A673 (cell line): ENCODE data around the gene SNAI3. TPM values are rescaled to one million over a fixed set of nuclear protein-coding genes. Genes with fewer than 3 reads are reported as not detected.
A peak's percentile ranks its signal among the peaks of the same experiment; 100 is the strongest.

ENCODE experiments used
- BruUV-seq: library from RNA; stranded (reverse); fragments of 400-500 nt; replicated peaks from 2 replicates; lab custom pipeline; 2021; lab: Mats Ljungman, UMichigan
- CTCF ChIA-PET: fragments of 300-600 bp; sonication (Branson Sonifier 250); formaldehyde crosslinking; loops from one replicate; lab custom pipeline; 2022; ENCODE audit warnings: antibody characterized with exemption; lab: Charles Lee
- POLR2A ChIA-PET: fragments of 300-600 bp; sonication (Branson Sonifier 250); formaldehyde crosslinking; loops from one replicate; lab custom pipeline; 2022; ENCODE audit warnings: antibody characterized with exemption; ENCODE audit not compliant: low non-redundant PET; lab: Charles Lee
- DNase-seq: peaks from one replicate; pipeline ENCODE4 v3.0.0-alpha.2; 2015; ENCODE audit warnings: low spot score
- H3K27ac ChIP-seq: fragments of 200-600 bp; sonication (generic); 2 replicates; pipeline ENCODE4 v1.5.1; 2016; ENCODE audit warnings: mixed run types, low read depth, mild to moderate bottlenecking, mixed read lengths, antibody characterized with exemption, low read length; ENCODE audit not compliant: poor library complexity, severe bottlenecking
- H3K27me3 ChIP-seq: fragments of 200-600 bp; sonication (generic); replicated peaks from 2 replicates; pipeline ENCODE4 v1.6.1; 2017; ENCODE audit warnings: mixed run types, low read depth, mild to moderate bottlenecking, mixed read lengths, antibody characterized with exemption, low read length; ENCODE audit not compliant: insufficient read depth, poor library complexity
- H3K36me3 ChIP-seq: fragments of 200-600 bp; sonication (generic); 2 replicates; pipeline ENCODE4 v1.6.1; 2016; ENCODE audit warnings: mixed run types, mild to moderate bottlenecking, mixed read lengths, antibody characterized with exemption, low read length; ENCODE audit not compliant: insufficient read depth, poor library complexity, severe bottlenecking
- H3K4me1 ChIP-seq: fragments of 200-600 bp; sonication (generic); 2 replicates; pipeline ENCODE4 v1.6.1; 2017; ENCODE audit warnings: mixed run types, mild to moderate bottlenecking, mixed read lengths, antibody characterized with exemption, low read length; ENCODE audit not compliant: insufficient read depth, poor library complexity, severe bottlenecking
- H3K4me3 ChIP-seq: fragments of 200-600 bp; sonication (generic); 2 replicates; pipeline ENCODE4 v1.5.1; 2016; ENCODE audit warnings: low read depth, mixed run types, mild to moderate bottlenecking, mixed read lengths, low read length; ENCODE audit not compliant: poor library complexity, severe bottlenecking
- H3K9me3 ChIP-seq: fragments of 200-600 bp; sonication (generic); 2 replicates; pipeline ENCODE4 v1.6.1; 2016; ENCODE audit warnings: mixed run types, low read depth, mild to moderate bottlenecking, mixed read lengths, antibody characterized with exemption, low read length; ENCODE audit not compliant: poor library complexity, severe bottlenecking
- EZH2 ChIP-seq: fragments of 200-600 bp; sonication (generic); IDR thresholded peaks from 2 replicates; pipeline ENCODE4 v1.6.1; 2017; ENCODE audit warnings: borderline replicate concordance, low read depth, mild to moderate bottlenecking, mixed read lengths, antibody characterized with exemption, low read length; ENCODE audit not compliant: poor library complexity, severe bottlenecking
- intact Hi-C: fragments of 100-400 bp; cut with micrococcal nuclease; formaldehyde crosslinking; loops from one replicate; pipeline ENCODE4 v1.10.0; 2022; ENCODE audit not compliant: unreplicated experiment
- total RNA-seq: library from RNA; stranded (reverse); gene quantifications from 2 replicates; pipeline ENCODE4 v1.2.3, GENCODE V29; 2021
- TF ChIP-seq, protein P1 (sequence below): fragments of 300-800, 200-600 bp; sonication (generic); conservative IDR thresholded peaks from 2 replicates; pipeline ENCODE4 v1.5.1; 2017; ENCODE audit warnings: low read depth, mild to moderate bottlenecking, antibody characterized with exemption, low read length, moderate library complexity, mixed read lengths

Gene SNAI3
- total RNA-seq, 1 experiment from 2014 or later, result not detected

DNA sequence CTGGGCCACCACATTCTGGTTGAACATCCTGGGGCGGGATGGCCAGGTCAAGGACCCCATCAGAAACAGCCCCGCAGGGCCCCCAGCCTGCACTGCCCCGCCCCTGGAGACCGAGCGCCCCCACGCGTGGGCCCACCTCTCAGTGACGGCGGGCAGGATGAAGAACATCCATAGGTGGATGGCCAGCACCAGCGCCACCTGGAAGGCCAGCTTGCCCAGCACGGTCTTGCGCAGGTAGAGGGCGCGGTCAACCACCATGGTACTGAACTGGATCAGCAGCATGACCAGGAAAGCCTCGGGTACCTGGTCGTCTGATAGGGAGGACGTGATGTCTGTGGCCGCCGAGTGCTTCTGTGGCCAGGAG, 33.6 kb upstream of the SNAI3 start:
- Histone ChIP-seq H3K4me3 (no peak overlapping the region), H3K4me1 (no peaks in the 10 kb centered on the region), H3K36me3 (peaks cover 83% of the 10 kb centered on the region), H3K9me3 (no peaks in the 10 kb centered on the region), H3K27ac (no peak overlapping the region), H3K27me3 (no peaks in the 10 kb centered on the region)
- intact Hi-C loops, result no loop called here
- ChIA-PET POLR2A (no interaction called here), CTCF (no interaction called here)
- no TSS peak for BruUV-seq
- TF ChIP-seq, protein P1, sequence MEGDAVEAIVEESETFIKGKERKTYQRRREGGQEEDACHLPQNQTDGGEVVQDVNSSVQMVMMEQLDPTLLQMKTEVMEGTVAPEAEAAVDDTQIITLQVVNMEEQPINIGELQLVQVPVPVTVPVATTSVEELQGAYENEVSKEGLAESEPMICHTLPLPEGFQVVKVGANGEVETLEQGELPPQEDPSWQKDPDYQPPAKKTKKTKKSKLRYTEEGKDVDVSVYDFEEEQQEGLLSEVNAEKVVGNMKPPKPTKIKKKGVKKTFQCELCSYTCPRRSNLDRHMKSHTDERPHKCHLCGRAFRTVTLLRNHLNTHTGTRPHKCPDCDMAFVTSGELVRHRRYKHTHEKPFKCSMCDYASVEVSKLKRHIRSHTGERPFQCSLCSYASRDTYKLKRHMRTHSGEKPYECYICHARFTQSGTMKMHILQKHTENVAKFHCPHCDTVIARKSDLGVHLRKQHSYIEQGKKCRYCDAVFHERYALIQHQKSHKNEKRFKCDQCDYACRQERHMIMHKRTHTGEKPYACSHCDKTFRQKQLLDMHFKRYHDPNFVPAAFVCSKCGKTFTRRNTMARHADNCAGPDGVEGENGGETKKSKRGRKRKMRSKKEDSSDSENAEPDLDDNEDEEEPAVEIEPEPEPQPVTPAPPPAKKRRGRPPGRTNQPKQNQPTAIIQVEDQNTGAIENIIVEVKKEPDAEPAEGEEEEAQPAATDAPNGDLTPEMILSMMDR, result no peak
- TF ChIP-seq EZH2, result no peak
- no peak for DNase-seq

DNA sequence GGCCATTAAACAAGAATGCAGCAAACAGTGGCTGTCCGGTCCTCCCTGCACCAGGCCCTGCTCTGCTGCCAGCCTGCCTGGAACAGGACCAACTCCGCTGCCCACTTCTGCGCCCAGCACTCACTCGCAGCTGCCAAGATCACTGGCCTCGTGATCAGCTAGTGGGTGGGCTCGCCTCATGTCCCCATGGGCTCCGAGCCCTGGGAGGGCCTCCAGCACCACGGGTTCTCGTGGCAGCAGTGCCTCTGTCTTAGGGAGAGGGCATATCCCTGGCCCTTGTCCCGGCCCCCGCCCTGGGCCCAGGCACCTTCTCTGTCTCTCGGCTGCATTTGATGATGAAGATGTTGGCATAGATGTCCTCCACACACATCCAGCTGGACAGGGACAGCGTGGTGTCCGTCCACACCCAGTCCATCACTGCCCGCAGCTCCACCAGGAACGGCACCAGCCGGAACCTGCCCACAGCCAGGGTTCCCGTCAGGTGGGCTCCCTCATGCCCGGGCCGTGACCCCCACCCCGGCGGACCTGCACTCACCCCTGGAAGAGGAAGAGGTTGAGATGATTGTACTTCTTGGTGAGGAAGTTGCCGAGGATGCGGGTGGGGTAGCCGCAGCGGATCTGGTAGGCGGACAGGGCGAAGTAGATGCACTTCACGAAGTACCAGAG, 33.1 kb upstream of the SNAI3 start:
- H3K4me3 ChIP-seq, result no peak overlapping the region
- CTCF ChIA-PET, result no interaction called here
- DNase-seq, result no peak
- H3K36me3 ChIP-seq, result peaks cover 82% of the 10 kb centered on the region
- POLR2A ChIA-PET, result no interaction called here
- no TSS peak for BruUV-seq
- H3K4me1 ChIP-seq, result no peaks in the 10 kb centered on the region
- H3K9me3 ChIP-seq, result no peaks in the 10 kb centered on the region
- intact Hi-C loops, result no loop called here
- H3K27ac ChIP-seq, result no peak overlapping the region
- TF ChIP-seq, protein P1, result no peak
- no peak for TF ChIP-seq EZH2
- H3K27me3 ChIP-seq, result no peaks in the 10 kb centered on the region

DNA sequence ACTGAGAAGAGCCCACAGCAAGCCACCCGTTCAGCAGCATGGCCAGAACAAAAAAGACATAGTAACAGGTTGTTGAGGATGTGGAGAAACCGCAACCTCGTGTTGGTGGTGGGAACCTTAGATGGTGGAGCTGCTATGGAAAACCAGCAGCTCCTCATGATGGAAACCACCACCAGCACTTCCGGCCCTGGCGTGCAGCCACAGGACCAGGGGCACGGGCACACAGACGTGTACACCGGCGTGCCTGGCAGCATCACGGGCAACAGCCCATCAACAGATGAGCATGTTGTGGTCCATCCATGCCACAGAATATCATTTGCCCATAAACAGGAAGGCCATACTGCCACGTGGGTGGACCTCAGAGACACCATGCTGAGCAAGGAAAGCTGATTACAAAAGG, 31.9 kb upstream of the SNAI3 start:
- TF ChIP-seq, protein P1, result no peak
- Histone ChIP-seq H3K27me3 (no peaks in the 10 kb centered on the region), H3K27ac (no peak overlapping the region), H3K9me3 (no peaks in the 10 kb centered on the region), H3K4me3 (no peak overlapping the region), H3K36me3 (peaks cover 82% of the 10 kb centered on the region), H3K4me1 (no peaks in the 10 kb centered on the region)
- no peak for DNase-seq
- ChIA-PET POLR2A (no interaction called here), CTCF (no interaction called here)
- BruUV-seq, result TSS peak; percentile 14
- intact Hi-C loops, result no loop called here
